Pericardium fibroblast (primary cell): ENCODE measurements around the gene IRAK1BP1. TPM values are rescaled to one million over a fixed set of nuclear protein-coding genes. Genes with fewer than 3 reads are reported as not detected.

Experiments used
- total RNA-seq: library from RNA; depleted of rRNA; stranded (reverse); fragments of >200 nt; gene quantifications from 2 replicates; pipeline ENCODE4 v1.2.3, GENCODE V29; 2015

IRAK1BP1 gene
- 1.3 and 2.1 TPM in 2 replicates for total RNA-seq

GRCh38 chr6:78867370-78868040, at the start of gene IRAK1BP1:
Gene IRAK1BP1, plus strand, starts transcription at chr6:78867551. Its CDS starts 26 bp downstream, at chr6:78867577.

Other genes with a start within 250 kb of the IRAK1BP1 start
- gene PHIP, start 210.7 kb downstream of the IRAK1BP1 start, total RNA-seq, result 9.5 and 10.0 TPM in 2 replicates